ENCODE measurements around the gene BBS9. TPM values are rescaled to one million over a fixed set of nuclear protein-coding genes. Genes with fewer than 3 reads are reported as not detected.

BBS9 gene
- total and polyA plus RNA-seq, 2 experiments from 2014 or later: 10.2 to 15.0 TPM

DNA sequence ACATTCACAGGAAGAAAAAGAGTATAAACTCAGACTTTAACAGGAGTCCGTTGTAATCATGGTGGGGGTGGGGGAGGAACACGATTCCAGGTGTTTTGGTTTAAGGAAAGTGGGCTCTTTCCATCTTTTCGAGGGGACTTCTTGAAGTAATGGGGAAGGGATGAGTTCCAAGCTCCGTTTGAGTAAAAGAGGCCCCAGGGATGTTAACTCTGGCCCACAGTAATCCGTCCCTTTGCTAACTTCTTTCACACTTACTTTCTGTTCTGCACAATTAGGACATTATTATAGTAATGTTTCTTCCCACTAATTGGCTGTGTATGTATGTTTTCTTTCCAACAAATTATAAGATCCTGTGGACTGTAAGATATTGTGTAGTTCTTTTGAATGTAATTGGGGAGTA is 374.4 kb downstream of the BBS9 start:
- Histone ChIP-seq H3K4me1 (ENCODE audit: insufficient read depth) (peaks cover 9% of the 10 kb centered on the region), H3K9me2 (ENCODE audit: insufficient read depth) (no peaks in the 10 kb centered on the region), H3K36me3 (ENCODE audit: low read depth) (no peaks in the 10 kb centered on the region), H3F3A (ENCODE audit: insufficient read depth) (no peaks in the 10 kb centered on the region), H3K4me3 (no peak overlapping the region), H3K9me3 (ENCODE audit: low read depth) (no peaks in the 10 kb centered on the region), H2AFZ (no peak overlapping the region), H4K20me1 (ENCODE audit: insufficient read depth) (no peaks in the 10 kb centered on the region), H3K4me2 (ENCODE audit: unreplicated experiment) (no peak overlapping the region), H3K27me3 (replicated peaks; ENCODE audit: insufficient read depth) (no peaks in the 10 kb centered on the region), H3K9ac (no peak overlapping the region), H3K27ac (no peak overlapping the region), H3K79me2 (ENCODE audit: insufficient read depth) (no peaks in the 10 kb centered on the region)
- no peak for TF ChIP-seq EZH2phosphoT487 (IDR thresholded peaks at IDR 0.05; ENCODE audit: insufficient read depth, low read depth)
- no peak for TF ChIP-seq EZH2 (IDR thresholded peaks at IDR 0.05; ENCODE audit: insufficient read depth, poor library complexity, severe bottlenecking)
- 33 to 39% methylated on average over 5 of the region's 5 CpGs for WGBS, 2 experiments (ENCODE audit: low coverage in 1 of 2, low lambda C conversion rate in 2 of 2, missing lambda C conversion rate in 2 of 2)
- in situ Hi-C loops (cut with MboI): no loop called here
- DNase-seq: no peak

DNA sequence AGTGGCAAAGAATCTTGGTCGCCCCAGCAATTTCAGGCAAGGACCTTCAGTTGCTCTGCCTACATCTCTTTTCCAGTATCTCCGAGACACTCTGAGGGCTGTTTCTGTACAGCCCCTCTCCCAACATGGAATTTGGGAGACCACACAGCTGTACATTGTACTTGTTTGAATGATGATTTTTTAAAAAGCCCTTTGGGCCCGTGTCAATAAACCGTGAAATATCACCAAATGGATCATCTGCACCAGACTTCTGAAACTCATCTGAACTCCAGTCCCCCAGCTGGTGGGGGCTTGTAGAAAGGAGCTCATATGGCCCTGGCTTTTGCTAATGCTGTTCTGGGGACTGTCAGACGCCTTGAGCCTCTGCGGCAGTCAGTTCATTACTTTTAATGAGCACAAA is 374.9 kb downstream of the BBS9 start:
- in situ Hi-C loops (cut with MboI): no loop called here
- Histone ChIP-seq H3K36me3 (ENCODE audit: low read depth) (no peaks in the 10 kb centered on the region), H3K4me1 (ENCODE audit: insufficient read depth) (peaks cover 9% of the 10 kb centered on the region), H3K9me2 (ENCODE audit: insufficient read depth) (no peaks in the 10 kb centered on the region), H3K4me2 (ENCODE audit: unreplicated experiment) (no peak overlapping the region), H3K4me3 (no peak overlapping the region), H3K79me2 (ENCODE audit: insufficient read depth) (no peaks in the 10 kb centered on the region), H4K20me1 (ENCODE audit: insufficient read depth) (no peaks in the 10 kb centered on the region), H3K27ac (no peak overlapping the region), H3K27me3 (replicated peaks; ENCODE audit: insufficient read depth) (no peaks in the 10 kb centered on the region), H2AFZ (no peak overlapping the region), H3K9me3 (ENCODE audit: low read depth) (no peaks in the 10 kb centered on the region), H3F3A (ENCODE audit: insufficient read depth) (no peaks in the 10 kb centered on the region), H3K9ac (no peak overlapping the region)
- WGBS, 2 experiments (ENCODE audit: low coverage in 1 of 2, low lambda C conversion rate in 2 of 2, missing lambda C conversion rate in 2 of 2): 84 to 85% methylated on average over 6 of the region's 6 CpGs
- no peak for TF ChIP-seq EZH2phosphoT487 (IDR thresholded peaks at IDR 0.05; ENCODE audit: insufficient read depth, low read depth)
- DNase-seq: no peak

DNA sequence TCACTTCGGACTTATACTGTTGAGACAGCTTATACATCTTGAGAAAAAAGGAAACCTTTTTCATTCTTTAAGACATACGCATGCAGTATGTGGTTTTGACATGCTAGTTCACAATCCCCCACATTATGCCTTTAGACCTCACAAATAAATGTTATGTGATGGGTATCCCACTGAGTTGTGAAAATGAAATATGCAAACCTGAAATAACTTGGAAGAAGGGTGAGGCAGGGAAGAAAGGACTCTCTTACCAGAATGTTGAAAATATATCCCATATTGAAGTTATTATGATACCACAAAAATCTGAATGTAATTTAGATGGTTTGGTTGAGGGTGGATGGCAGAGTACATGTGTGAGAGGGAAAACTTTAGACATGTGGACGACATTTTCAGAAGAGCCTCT is 379.8 kb downstream of the BBS9 start:
- Histone ChIP-seq H3K36me3 (ENCODE audit: low read depth) (no peaks in the 10 kb centered on the region), H3K27me3 (replicated peaks; ENCODE audit: insufficient read depth) (no peaks in the 10 kb centered on the region), H3F3A (ENCODE audit: insufficient read depth) (no peaks in the 10 kb centered on the region), H3K27ac (no peak overlapping the region), H3K9ac (no peak overlapping the region), H3K9me2 (ENCODE audit: insufficient read depth) (0 out of 2 replicates have a peak, but pooled peaks cover 4% of the 10 kb centered on the region), H3K4me3 (no peak overlapping the region), H3K4me2 (ENCODE audit: unreplicated experiment) (no peak overlapping the region), H3K79me2 (ENCODE audit: insufficient read depth) (no peaks in the 10 kb centered on the region), H3K4me1 (ENCODE audit: insufficient read depth) (no peaks in the 10 kb centered on the region), H4K20me1 (ENCODE audit: insufficient read depth) (no peaks in the 10 kb centered on the region), H3K9me3 (ENCODE audit: low read depth) (no peaks in the 10 kb centered on the region), H2AFZ (no peak overlapping the region)
- 62% methylated on average over 3 of the region's 3 CpGs for WGBS, 2 experiments (ENCODE audit: low coverage in 1 of 2, low lambda C conversion rate in 2 of 2, missing lambda C conversion rate in 2 of 2)
- in situ Hi-C loops (cut with MboI): no loop called here
- TF ChIP-seq EZH2 (IDR thresholded peaks at IDR 0.05; ENCODE audit: insufficient read depth, poor library complexity, severe bottlenecking): no peak
- no peak for DNase-seq

DNA sequence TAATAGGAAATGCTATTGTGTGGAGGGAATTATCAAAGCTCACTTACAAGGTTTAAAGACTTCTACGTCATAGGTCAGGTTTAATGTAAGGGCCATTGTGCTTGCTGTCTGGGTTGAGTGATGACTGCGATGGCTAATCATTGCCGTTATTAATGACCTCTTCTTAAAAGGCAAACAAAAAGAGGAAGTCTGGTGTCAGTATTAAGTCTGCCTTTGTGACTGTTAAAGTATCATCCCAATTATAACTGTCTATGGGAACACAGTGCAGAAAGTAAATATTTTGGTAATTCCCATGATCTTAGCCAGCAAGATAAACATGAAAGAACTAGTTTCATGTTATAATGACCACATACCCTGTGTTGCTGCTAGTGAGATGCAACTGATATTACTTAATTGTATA is 382.4 kb downstream of the BBS9 start:
- H2AFZ ChIP-seq: no peak overlapping the region
- no peaks in the 10 kb centered on the region for H4K20me1 ChIP-seq (ENCODE audit: insufficient read depth)
- in situ Hi-C loops (cut with MboI): no loop called here

DNA sequence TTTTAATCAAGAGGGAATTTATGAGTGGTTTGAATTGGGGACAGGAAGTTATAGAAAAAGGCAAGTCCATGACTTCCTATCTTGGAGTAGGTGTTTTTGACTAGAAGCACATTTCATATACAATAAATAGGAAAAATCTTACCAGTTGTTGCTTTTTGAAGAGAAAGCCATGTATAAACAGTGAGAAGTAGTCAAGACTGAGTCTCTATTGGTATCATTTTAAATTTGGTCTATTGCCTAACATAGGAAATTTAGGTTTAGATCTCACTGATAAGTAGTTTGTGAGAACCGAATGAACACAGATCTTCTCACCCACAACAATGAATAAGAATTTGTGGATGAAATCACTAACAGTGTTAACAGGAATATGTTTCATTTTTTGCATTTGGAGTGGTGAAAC is 387.2 kb downstream of the BBS9 start:
- in situ Hi-C loops (cut with MboI): no loop called here
- WGBS, 2 experiments (ENCODE audit: low coverage in 1 of 2, low lambda C conversion rate in 2 of 2, missing lambda C conversion rate in 2 of 2): 86 to 100% methylated on average over 1 of the region's 1 CpG
- H3K9me3 ChIP-seq (ENCODE audit: low read depth): no peaks in the 10 kb centered on the region

More for the DNA sequence above, 382.4 kb downstream of the BBS9 start:
- Histone ChIP-seq H3F3A (ENCODE audit: insufficient read depth) (no peaks in the 10 kb centered on the region), H3K36me3 (ENCODE audit: low read depth) (no peaks in the 10 kb centered on the region), H3K27ac (no peak overlapping the region), H3K4me1 (ENCODE audit: insufficient read depth) (no peaks in the 10 kb centered on the region), H3K79me2 (ENCODE audit: insufficient read depth) (no peaks in the 10 kb centered on the region), H3K4me3 (no peak overlapping the region), H3K9ac (no peak overlapping the region), H3K9me3 (ENCODE audit: low read depth) (no peaks in the 10 kb centered on the region), H3K27me3 (replicated peaks; ENCODE audit: insufficient read depth) (no peaks in the 10 kb centered on the region), H3K9me2 (ENCODE audit: insufficient read depth) (0 out of 2 replicates have a peak, but pooled peaks cover 4% of the 10 kb centered on the region), H3K4me2 (ENCODE audit: unreplicated experiment) (no peak overlapping the region)
- DNase-seq: no peak
- 98 to 100% methylated on average over 3 of the region's 3 CpGs for WGBS, 2 experiments (ENCODE audit: low coverage in 1 of 2, low lambda C conversion rate in 2 of 2, missing lambda C conversion rate in 2 of 2)
- TF ChIP-seq EZH2 (IDR thresholded peaks at IDR 0.05; ENCODE audit: insufficient read depth, poor library complexity, severe bottlenecking): no peak
- TF ChIP-seq EZH2phosphoT487 (IDR thresholded peaks at IDR 0.05; ENCODE audit: insufficient read depth, low read depth): no peak

More for the DNA sequence above, 387.2 kb downstream of the BBS9 start:
- H3K36me3 ChIP-seq (ENCODE audit: low read depth): no peaks in the 10 kb centered on the region
- no peaks in the 10 kb centered on the region for H3K79me2 ChIP-seq (ENCODE audit: insufficient read depth)
- no peak for DNase-seq
- no peak overlapping the region for H3K4me2 ChIP-seq (ENCODE audit: unreplicated experiment)
- H3F3A ChIP-seq (ENCODE audit: insufficient read depth): no peaks in the 10 kb centered on the region
- H3K9me2 ChIP-seq (ENCODE audit: insufficient read depth): 0 out of 2 replicates have a peak, but pooled peaks cover 4% of the 10 kb centered on the region
- no peak overlapping the region for H2AFZ ChIP-seq
- no peak overlapping the region for H3K9ac ChIP-seq
- H4K20me1 ChIP-seq (ENCODE audit: insufficient read depth): no peaks in the 10 kb centered on the region
- no peaks in the 10 kb centered on the region for H3K4me1 ChIP-seq (ENCODE audit: insufficient read depth)
- no peaks in the 10 kb centered on the region for H3K27me3 ChIP-seq (replicated peaks; ENCODE audit: insufficient read depth)
- no peak for TF ChIP-seq EZH2phosphoT487 (IDR thresholded peaks at IDR 0.05; ENCODE audit: insufficient read depth, low read depth)
- TF ChIP-seq EZH2 (IDR thresholded peaks at IDR 0.05; ENCODE audit: insufficient read depth, poor library complexity, severe bottlenecking): no peak
- no peak overlapping the region for H3K27ac ChIP-seq
- no peak overlapping the region for H3K4me3 ChIP-seq

All from GM23248 (cell line).